GM23338 (cell line): Measurements from ENCODE around the gene FAM78A. TPM values are rescaled to one million over a fixed set of nuclear protein-coding genes. Genes with fewer than 3 reads are reported as not detected.

Source experiments
- ATAC-seq: fragments of 200-7000 bp; cut with Tn5 transposase; 3 replicates; pipeline ENCODE4 v1.9.1; 2020
- DNase-seq: peaks from one replicate; pipeline ENCODE4 v3.0.0-alpha.2; 2015; ENCODE audit warnings: low spot score
- H2AFZ ChIP-seq: fragments of 200-600 bp; sonication (generic); 2 replicates; pipeline ENCODE4 v1.8.0; 2016; ENCODE audit warnings: antibody characterized with exemption, mild to moderate bottlenecking, moderate library complexity
- H3F3A ChIP-seq: fragments of 200-600 bp; sonication (generic); replicated peaks from 2 replicates; pipeline ENCODE4 v1.8.0; 2017; ENCODE audit warnings: antibody characterized with exemption, mixed run types, low read depth
- H3K27ac ChIP-seq: fragments of 200-600 bp; sonication (generic); 2 replicates; pipeline ENCODE4 v1.6.1; 2016; ENCODE audit warnings: low read depth
- H3K27me3 ChIP-seq: fragments of 200-600 bp; sonication (generic); 2 replicates; pipeline ENCODE4 v1.8.0; 2016; ENCODE audit warnings: mild to moderate bottlenecking, mixed run types, moderate library complexity; ENCODE audit not compliant: insufficient read depth
- H3K36me3 ChIP-seq: fragments of 200-600 bp; sonication (generic); 2 replicates; pipeline ENCODE4 v1.8.0; 2016; ENCODE audit warnings: mild to moderate bottlenecking; ENCODE audit not compliant: insufficient read depth
- H3K4me1 ChIP-seq: fragments of 200-600 bp; sonication (generic); 2 replicates; pipeline ENCODE4 v1.8.0; 2016; ENCODE audit warnings: mild to moderate bottlenecking, moderate library complexity; ENCODE audit not compliant: insufficient read depth
- H3K4me2 ChIP-seq: fragments of 200-600 bp; sonication (generic); 2 replicates; pipeline ENCODE4 v1.7.1; 2017; ENCODE audit warnings: mixed run types
- H3K4me3 ChIP-seq: fragments of 200-600 bp; sonication (generic); 2 replicates; pipeline ENCODE4 v1.6.1; 2016; ENCODE audit warnings: mixed run types
- H3K79me2 ChIP-seq: fragments of 200-600 bp; sonication (generic); replicated peaks from 2 replicates; pipeline ENCODE4 v1.8.0; 2017; ENCODE audit warnings: mild to moderate bottlenecking; ENCODE audit not compliant: insufficient read depth
- H3K9me2 ChIP-seq: fragments of 200-600 bp; sonication (generic); 2 replicates; pipeline ENCODE4 v1.8.0; 2017; ENCODE audit not compliant: insufficient read depth
- H4K20me1 ChIP-seq: fragments of 200-600 bp; sonication (generic); replicated peaks from 2 replicates; pipeline ENCODE4 v1.8.0; 2017; ENCODE audit warnings: mild to moderate bottlenecking; ENCODE audit not compliant: insufficient read depth
- H3K27ac Mint-ChIP-seq: 2 replicates; pipeline ENCODE4 v1.8.0; 2020; ENCODE audit warnings: inconsistent platforms, mild to moderate bottlenecking, moderate library complexity, mixed read lengths
- H3K27me3 Mint-ChIP-seq: 3 replicates; pipeline ENCODE4 v1.8.0; 2022; ENCODE audit warnings: low read depth, mild to moderate bottlenecking, moderate library complexity, mixed read lengths, inconsistent platforms; ENCODE audit not compliant: insufficient read depth, poor library complexity
- H3K36me3 Mint-ChIP-seq: 3 replicates; pipeline ENCODE4 v1.8.0; 2021; ENCODE audit warnings: low read depth, mild to moderate bottlenecking, inconsistent platforms, moderate library complexity, mixed read lengths
- H3K4me1 Mint-ChIP-seq: 3 replicates; pipeline ENCODE4 v1.8.0; 2020; ENCODE audit warnings: mild to moderate bottlenecking, inconsistent platforms, mixed read lengths
- H3K4me3 Mint-ChIP-seq: 3 replicates; pipeline ENCODE4 v1.8.0; 2021; ENCODE audit warnings: moderate library complexity, mild to moderate bottlenecking, inconsistent platforms, mixed read lengths
- H3K9me3 Mint-ChIP-seq: 3 replicates; pipeline ENCODE4 v1.8.0; 2020; ENCODE audit warnings: moderate library complexity, mild to moderate bottlenecking, inconsistent platforms, mixed read lengths
- CREB1 ChIP-seq: fragments of 250-450 bp; sonication (Bioruptor Pico); IDR thresholded peaks from 2 replicates; pipeline ENCODE4 v1.5.0; 2020; ENCODE audit warnings: low read depth, mild to moderate bottlenecking, moderate library complexity
- EZH2 ChIP-seq: fragments of 200-600 bp; sonication (generic); IDR thresholded peaks from one replicate; pipeline ENCODE4 v1.8.0; 2017; ENCODE audit warnings: antibody characterized with exemption, mild to moderate bottlenecking, low read depth; ENCODE audit not compliant: unreplicated experiment
- JUNB ChIP-seq: IDR thresholded peaks from one replicate; pipeline ENCODE4 v1.6.1; 2016; ENCODE audit warnings: antibody characterized with exemption; ENCODE audit not compliant: unreplicated experiment
- NANOG ChIP-seq: IDR thresholded peaks from 2 replicates; pipeline ENCODE4 v1.6.1; 2016; ENCODE audit warnings: antibody characterized with exemption, borderline replicate concordance
- POLR2AphosphoS5 ChIP-seq: IDR thresholded peaks from 2 replicates; pipeline ENCODE4 v1.6.1; 2016; ENCODE audit warnings: antibody characterized with exemption, low read depth
- ZNF114 ChIP-seq: fragments of 250-450 bp; sonication (Bioruptor Pico); IDR thresholded peaks from 2 replicates; pipeline ENCODE4 v1.5.0; 2020; ENCODE audit warnings: mild to moderate bottlenecking, moderate library complexity
- ZNF331 ChIP-seq: fragments of 250-450 bp; sonication (Bioruptor Pico); IDR thresholded peaks from 2 replicates; pipeline ENCODE4 v1.5.0; 2020; ENCODE audit warnings: low read depth, mild to moderate bottlenecking, moderate library complexity
- polyA plus RNA-seq: library from polyadenylated mRNA; unstranded; fragments of >200 nt; fragmentation: Nextera tagmentation; extraction: Ambion mirVana; gene quantifications from 2 replicates; pipeline ENCODE4 v1.2.1, GENCODE V29; 2016
- total RNA-seq: library from RNA; depleted of rRNA; stranded (reverse); fragments of >200 nt; shearing (Covaris generic); gene quantifications from 2 replicates; pipeline ENCODE4 v1.2.3, GENCODE V29; 2014
- TF ChIP-seq, protein P1 (sequence below): fragments of 250-450 bp; sonication (Bioruptor Pico); IDR thresholded peaks from 2 replicates; pipeline ENCODE4 v1.5.0; 2020; ENCODE audit warnings: mild to moderate bottlenecking, moderate library complexity
- TF ChIP-seq, protein P2 (sequence below): IDR thresholded peaks from one replicate; pipeline ENCODE4 v1.6.1; 2018; ENCODE audit warnings: antibody characterized with exemption; ENCODE audit not compliant: unreplicated experiment
- TF ChIP-seq, protein P3 (sequence below), 2 experiments: fragments of 200-600 bp in 1 of 2; sonication (generic) in 1 of 2; conservative IDR thresholded peaks; 2 replicates each; pipeline versions ENCODE4 v1.5.1 to v1.6.1; 2016 to 2017; ENCODE audit warnings: antibody characterized with exemption in 2 of 2, low read depth in 2 of 2, mild to moderate bottlenecking in 2 of 2, moderate library complexity in 1 of 2
- TF ChIP-seq, protein P4 (sequence below): IDR thresholded peaks from 2 replicates; pipeline ENCODE4 v1.6.1; 2016; ENCODE audit warnings: antibody characterized with exemption

Gene FAM78A
- total and polyA plus RNA-seq, 2 experiments from 2014 or later, result 0.57 to 2.1 TPM

DNA sequence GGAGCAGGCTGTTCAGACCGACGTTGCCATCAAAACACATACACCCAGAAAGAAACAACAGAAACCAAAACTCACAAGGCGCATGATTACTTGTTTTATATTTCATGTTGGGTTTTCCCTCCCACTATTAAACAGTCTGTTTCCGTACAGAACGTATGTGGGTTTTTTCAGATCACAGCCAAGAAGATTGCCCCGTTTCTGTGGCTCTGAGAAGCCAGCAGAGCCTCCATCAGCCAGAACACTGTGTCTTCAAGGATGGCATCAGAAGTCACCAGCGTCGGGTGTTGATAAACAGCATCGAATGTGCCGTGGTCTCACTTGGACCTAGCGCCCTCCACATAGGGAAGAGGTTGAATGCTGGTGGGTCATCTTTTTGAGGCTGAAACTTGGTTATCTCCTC lies 42.8 kb downstream of the FAM78A start:
- Histone ChIP-seq H3K9me2 (no peaks in the 10 kb centered on the region), H3F3A (no peaks in the 10 kb centered on the region; the same call in 1 of the 2 replicates), H3K27ac (no peak overlapping the region), H3K4me2 (no peak overlapping the region), H3K79me2 (no peaks in the 10 kb centered on the region), H3K4me3 (no peak overlapping the region), H3K27me3 (no peaks in the 10 kb centered on the region), H4K20me1 (no peaks in the 10 kb centered on the region; the same call in 1 of the 2 replicates), H3K4me1 (peaks cover 24% of the 10 kb centered on the region), H2AFZ (no peak overlapping the region), H3K36me3 (peaks cover 11% of the 10 kb centered on the region)
- no peak for ATAC-seq
- TF ChIP-seq JUNB, result no peak
- TF ChIP-seq EZH2, result no peak
- TF ChIP-seq, protein P1, sequence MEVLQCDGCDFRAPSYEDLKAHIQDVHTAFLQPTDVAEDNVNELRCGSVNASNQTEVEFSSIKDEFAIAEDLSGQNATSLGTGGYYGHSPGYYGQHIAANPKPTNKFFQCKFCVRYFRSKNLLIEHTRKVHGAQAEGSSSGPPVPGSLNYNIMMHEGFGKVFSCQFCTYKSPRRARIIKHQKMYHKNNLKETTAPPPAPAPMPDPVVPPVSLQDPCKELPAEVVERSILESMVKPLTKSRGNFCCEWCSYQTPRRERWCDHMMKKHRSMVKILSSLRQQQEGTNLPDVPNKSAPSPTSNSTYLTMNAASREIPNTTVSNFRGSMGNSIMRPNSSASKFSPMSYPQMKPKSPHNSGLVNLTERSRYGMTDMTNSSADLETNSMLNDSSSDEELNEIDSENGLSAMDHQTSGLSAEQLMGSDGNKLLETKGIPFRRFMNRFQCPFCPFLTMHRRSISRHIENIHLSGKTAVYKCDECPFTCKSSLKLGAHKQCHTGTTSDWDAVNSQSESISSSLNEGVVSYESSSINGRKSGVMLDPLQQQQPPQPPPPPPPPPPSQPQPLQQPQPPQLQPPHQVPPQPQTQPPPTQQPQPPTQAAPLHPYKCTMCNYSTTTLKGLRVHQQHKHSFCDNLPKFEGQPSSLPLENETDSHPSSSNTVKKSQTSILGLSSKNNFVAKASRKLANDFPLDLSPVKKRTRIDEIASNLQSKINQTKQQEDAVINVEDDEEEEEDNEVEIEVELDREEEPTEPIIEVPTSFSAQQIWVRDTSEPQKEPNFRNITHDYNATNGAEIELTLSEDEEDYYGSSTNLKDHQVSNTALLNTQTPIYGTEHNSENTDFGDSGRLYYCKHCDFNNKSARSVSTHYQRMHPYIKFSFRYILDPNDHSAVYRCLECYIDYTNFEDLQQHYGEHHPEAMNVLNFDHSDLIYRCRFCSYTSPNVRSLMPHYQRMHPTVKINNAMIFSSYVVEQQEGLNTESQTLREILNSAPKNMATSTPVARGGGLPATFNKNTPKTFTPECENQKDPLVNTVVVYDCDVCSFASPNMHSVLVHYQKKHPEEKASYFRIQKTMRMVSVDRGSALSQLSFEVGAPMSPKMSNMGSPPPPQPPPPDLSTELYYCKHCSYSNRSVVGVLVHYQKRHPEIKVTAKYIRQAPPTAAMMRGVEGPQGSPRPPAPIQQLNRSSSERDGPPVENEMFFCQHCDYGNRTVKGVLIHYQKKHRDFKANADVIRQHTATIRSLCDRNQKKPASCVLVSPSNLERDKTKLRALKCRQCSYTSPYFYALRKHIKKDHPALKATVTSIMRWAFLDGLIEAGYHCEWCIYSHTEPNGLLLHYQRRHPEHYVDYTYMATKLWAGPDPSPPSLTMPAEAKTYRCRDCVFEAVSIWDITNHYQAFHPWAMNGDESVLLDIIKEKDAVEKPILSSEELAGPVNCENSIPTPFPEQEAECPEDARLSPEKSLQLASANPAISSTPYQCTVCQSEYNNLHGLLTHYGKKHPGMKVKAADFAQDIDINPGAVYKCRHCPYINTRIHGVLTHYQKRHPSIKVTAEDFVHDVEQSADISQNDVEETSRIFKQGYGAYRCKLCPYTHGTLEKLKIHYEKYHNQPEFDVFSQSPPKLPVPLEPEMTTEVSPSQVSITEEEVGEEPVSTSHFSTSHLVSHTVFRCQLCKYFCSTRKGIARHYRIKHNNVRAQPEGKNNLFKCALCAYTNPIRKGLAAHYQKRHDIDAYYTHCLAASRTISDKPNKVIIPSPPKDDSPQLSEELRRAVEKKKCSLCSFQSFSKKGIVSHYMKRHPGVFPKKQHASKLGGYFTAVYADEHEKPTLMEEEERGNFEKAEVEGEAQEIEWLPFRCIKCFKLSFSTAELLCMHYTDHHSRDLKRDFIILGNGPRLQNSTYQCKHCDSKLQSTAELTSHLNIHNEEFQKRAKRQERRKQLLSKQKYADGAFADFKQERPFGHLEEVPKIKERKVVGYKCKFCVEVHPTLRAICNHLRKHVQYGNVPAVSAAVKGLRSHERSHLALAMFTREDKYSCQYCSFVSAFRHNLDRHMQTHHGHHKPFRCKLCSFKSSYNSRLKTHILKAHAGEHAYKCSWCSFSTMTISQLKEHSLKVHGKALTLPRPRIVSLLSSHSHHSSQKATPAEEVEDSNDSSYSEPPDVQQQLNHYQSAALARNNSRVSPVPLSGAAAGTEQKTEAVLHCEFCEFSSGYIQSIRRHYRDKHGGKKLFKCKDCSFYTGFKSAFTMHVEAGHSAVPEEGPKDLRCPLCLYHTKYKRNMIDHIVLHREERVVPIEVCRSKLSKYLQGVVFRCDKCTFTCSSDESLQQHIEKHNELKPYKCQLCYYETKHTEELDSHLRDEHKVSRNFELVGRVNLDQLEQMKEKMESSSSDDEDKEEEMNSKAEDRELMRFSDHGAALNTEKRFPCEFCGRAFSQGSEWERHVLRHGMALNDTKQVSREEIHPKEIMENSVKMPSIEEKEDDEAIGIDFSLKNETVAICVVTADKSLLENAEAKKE (CRISPR knock-in tag), result no peak
- TF ChIP-seq, protein P2, sequence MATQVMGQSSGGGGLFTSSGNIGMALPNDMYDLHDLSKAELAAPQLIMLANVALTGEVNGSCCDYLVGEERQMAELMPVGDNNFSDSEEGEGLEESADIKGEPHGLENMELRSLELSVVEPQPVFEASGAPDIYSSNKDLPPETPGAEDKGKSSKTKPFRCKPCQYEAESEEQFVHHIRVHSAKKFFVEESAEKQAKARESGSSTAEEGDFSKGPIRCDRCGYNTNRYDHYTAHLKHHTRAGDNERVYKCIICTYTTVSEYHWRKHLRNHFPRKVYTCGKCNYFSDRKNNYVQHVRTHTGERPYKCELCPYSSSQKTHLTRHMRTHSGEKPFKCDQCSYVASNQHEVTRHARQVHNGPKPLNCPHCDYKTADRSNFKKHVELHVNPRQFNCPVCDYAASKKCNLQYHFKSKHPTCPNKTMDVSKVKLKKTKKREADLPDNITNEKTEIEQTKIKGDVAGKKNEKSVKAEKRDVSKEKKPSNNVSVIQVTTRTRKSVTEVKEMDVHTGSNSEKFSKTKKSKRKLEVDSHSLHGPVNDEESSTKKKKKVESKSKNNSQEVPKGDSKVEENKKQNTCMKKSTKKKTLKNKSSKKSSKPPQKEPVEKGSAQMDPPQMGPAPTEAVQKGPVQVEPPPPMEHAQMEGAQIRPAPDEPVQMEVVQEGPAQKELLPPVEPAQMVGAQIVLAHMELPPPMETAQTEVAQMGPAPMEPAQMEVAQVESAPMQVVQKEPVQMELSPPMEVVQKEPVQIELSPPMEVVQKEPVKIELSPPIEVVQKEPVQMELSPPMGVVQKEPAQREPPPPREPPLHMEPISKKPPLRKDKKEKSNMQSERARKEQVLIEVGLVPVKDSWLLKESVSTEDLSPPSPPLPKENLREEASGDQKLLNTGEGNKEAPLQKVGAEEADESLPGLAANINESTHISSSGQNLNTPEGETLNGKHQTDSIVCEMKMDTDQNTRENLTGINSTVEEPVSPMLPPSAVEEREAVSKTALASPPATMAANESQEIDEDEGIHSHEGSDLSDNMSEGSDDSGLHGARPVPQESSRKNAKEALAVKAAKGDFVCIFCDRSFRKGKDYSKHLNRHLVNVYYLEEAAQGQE, result no peak
- no peak for TF ChIP-seq POLR2AphosphoS5
- TF ChIP-seq CREB1 (CRISPR knock-in tag), result no peak
- TF ChIP-seq ZNF114 (CRISPR knock-in tag), result no peak
- TF ChIP-seq, protein P3, sequence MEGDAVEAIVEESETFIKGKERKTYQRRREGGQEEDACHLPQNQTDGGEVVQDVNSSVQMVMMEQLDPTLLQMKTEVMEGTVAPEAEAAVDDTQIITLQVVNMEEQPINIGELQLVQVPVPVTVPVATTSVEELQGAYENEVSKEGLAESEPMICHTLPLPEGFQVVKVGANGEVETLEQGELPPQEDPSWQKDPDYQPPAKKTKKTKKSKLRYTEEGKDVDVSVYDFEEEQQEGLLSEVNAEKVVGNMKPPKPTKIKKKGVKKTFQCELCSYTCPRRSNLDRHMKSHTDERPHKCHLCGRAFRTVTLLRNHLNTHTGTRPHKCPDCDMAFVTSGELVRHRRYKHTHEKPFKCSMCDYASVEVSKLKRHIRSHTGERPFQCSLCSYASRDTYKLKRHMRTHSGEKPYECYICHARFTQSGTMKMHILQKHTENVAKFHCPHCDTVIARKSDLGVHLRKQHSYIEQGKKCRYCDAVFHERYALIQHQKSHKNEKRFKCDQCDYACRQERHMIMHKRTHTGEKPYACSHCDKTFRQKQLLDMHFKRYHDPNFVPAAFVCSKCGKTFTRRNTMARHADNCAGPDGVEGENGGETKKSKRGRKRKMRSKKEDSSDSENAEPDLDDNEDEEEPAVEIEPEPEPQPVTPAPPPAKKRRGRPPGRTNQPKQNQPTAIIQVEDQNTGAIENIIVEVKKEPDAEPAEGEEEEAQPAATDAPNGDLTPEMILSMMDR (conservative IDR thresholded peaks at IDR 0.05; ENCODE audit: low read depth in 2 of 2), result no peak
- TF ChIP-seq, protein P4, sequence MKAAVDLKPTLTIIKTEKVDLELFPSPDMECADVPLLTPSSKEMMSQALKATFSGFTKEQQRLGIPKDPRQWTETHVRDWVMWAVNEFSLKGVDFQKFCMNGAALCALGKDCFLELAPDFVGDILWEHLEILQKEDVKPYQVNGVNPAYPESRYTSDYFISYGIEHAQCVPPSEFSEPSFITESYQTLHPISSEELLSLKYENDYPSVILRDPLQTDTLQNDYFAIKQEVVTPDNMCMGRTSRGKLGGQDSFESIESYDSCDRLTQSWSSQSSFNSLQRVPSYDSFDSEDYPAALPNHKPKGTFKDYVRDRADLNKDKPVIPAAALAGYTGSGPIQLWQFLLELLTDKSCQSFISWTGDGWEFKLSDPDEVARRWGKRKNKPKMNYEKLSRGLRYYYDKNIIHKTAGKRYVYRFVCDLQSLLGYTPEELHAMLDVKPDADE, result no peak
- TF ChIP-seq ZNF331 (CRISPR knock-in tag), result no peak
- no peak for TF ChIP-seq NANOG
- Mint-ChIP-seq H3K9me3 (no peaks in the 10 kb centered on the region), H3K4me1 (peaks cover 20% of the 10 kb centered on the region), H3K36me3 (peaks cover 52% of the 10 kb centered on the region), H3K27me3 (peaks cover 5% of the 10 kb centered on the region), H3K27ac (no peak overlapping the region), H3K4me3 (no peak overlapping the region)
- no peak for DNase-seq
